T-helper 1 cell treated with Interleukin-12 subunit alpha and Interleukin-12 subunit beta and Interleukin-4 antibody, amounts not matched to agents 30 μg/mL and 1 μg/mL, for 36 hours (primary cell): ENCODE data around the gene COL8A1.
"Not testable (repeated sequence)": the region's sequence is repeated elsewhere in the genome, so short reads cannot be mapped to it uniquely, and the experiment has no call there.

Experiments used
- H3K27ac Mint-ChIP-seq: one replicate; pipeline ENCODE4 v1.8.0; 2021; ENCODE audit warnings: mild to moderate bottlenecking, mixed read lengths
- H3K27me3 Mint-ChIP-seq: one replicate; pipeline ENCODE4 v1.8.0; 2021; ENCODE audit warnings: low read depth, mixed read lengths
- H3K36me3 Mint-ChIP-seq: one replicate; pipeline ENCODE4 v1.8.0; 2021; ENCODE audit warnings: low read depth, mixed read lengths
- H3K4me1 Mint-ChIP-seq: one replicate; pipeline ENCODE4 v1.8.0; 2021; ENCODE audit warnings: low read depth, mixed read lengths
- H3K4me3 Mint-ChIP-seq: one replicate; pipeline ENCODE4 v1.8.0; 2021; ENCODE audit warnings: mild to moderate bottlenecking, moderate library complexity, mixed read lengths
- H3K9me3 Mint-ChIP-seq: one replicate; pipeline ENCODE4 v1.8.0; 2021; ENCODE audit warnings: mixed read lengths

Gene COL8A1

GRCh38 chr3:99638167-99638948 lies at the start of gene COL8A1:
COL8A1 (plus strand) TSS chr3:99638594; CDS start chr3:99790683, 152,089 bp downstream.
- Mint-ChIP-seq H3K4me1 (peaks cover 8% of the 10 kb centered on the region), H3K27ac (no peak within 1 kb of the TSS), H3K4me3 (peak within 1 kb of the TSS; percentile 62), H3K9me3 (no peaks in the 10 kb centered on the region), H3K36me3 (no peaks in the 10 kb centered on the region), H3K27me3 (peaks cover 74% of the 10 kb centered on the region)

DNA sequence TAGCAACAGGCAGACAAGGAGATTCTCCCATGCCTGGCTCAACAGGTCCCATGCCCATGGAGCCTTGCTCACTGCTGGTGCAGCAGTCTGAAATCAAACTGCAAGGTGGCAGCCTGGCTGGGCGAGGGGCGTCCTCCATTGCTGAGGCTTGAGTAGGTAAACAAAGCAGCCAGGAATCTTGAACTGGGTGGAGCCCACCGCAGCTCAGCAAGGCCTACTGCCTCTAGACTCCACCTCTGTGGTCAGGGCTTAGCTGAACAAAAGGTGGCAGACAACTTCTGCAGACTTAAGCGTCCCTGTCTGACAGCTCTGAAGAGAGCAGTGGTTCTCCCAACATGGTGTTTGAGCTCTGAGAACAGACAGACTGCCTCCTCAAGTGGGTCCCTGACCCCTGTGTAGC lies 49.2 kb upstream of the COL8A1 start:
- H3K27ac Mint-ChIP-seq, H3K9me3 Mint-ChIP-seq, H3K4me3 Mint-ChIP-seq, H3K4me1 Mint-ChIP-seq, H3K27me3 Mint-ChIP-seq, H3K36me3 Mint-ChIP-seq: not testable (repeated sequence)

GRCh38 chr3:99599894-99600293 lies 38.5 kb upstream of the COL8A1 start:
- Mint-ChIP-seq H3K9me3 (no peaks in the 10 kb centered on the region), H3K4me3 (no peak overlapping the region), H3K4me1 (no peaks in the 10 kb centered on the region), H3K27ac (no peak overlapping the region), H3K27me3 (no peaks in the 10 kb centered on the region), H3K36me3 (no peaks in the 10 kb centered on the region)

DNA sequence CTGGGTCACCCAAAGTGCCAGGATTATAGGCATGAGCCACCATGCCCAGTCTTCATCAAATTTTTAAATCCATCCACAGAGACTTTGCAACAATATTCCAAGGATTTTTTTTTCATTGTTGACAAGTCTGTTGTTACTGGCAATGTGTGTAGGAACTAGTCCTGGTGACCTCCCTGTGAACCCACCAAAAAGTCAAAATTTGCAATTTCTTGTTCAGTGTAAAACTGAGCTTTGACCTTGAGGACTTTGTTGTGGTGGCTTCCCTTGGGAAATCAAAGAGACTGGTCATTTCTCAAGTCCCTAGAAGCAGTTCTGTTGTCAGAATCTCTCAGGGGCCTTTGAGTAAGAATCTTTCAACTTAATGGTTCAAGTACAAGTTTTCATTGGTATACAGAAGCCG lies 36.9 kb upstream of the COL8A1 start:
- Mint-ChIP-seq H3K4me3 (no peak overlapping the region), H3K9me3 (no peaks in the 10 kb centered on the region), H3K27ac (no peak overlapping the region), H3K36me3 (no peaks in the 10 kb centered on the region), H3K27me3 (no peaks in the 10 kb centered on the region), H3K4me1 (no peaks in the 10 kb centered on the region)

DNA sequence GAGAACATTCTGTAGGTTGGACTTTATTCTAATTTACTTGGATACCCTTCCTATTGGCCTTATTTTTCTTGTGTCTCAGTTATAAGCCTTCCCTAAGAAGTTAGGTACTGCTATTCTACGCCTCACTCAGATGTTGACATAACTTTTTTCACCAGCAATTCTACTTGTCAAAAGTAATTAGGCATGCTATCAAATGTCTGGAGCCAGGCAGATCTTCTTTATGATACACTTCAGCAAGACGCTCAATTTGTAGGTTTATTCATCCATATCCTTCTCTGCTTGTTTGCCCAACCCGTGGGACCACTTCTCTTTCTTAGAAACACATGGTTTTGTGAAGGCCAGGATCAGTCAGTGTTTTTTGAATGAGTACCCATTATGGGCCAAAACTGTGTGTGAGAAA lies 36.2 kb upstream of the COL8A1 start:
- no peaks in the 10 kb centered on the region for H3K36me3 Mint-ChIP-seq
- H3K27ac Mint-ChIP-seq = no peak overlapping the region
- no peak overlapping the region for H3K4me3 Mint-ChIP-seq
- no peaks in the 10 kb centered on the region for H3K4me1 Mint-ChIP-seq
- H3K9me3 Mint-ChIP-seq = no peaks in the 10 kb centered on the region
- H3K27me3 Mint-ChIP-seq = no peaks in the 10 kb centered on the region

GRCh38 chr3:99607151-99607550 lies 31.2 kb upstream of the COL8A1 start:
- no peaks in the 10 kb centered on the region for H3K9me3 Mint-ChIP-seq
- H3K4me1 Mint-ChIP-seq = no peaks in the 10 kb centered on the region
- H3K27ac Mint-ChIP-seq = no peak overlapping the region
- no peaks in the 10 kb centered on the region for H3K36me3 Mint-ChIP-seq
- no peak overlapping the region for H3K4me3 Mint-ChIP-seq
- H3K27me3 Mint-ChIP-seq = no peaks in the 10 kb centered on the region

- Mint-ChIP-seq H3K36me3 (no peaks in the 10 kb centered on the region), H3K4me3 (no peak overlapping the region)
Measured at GRCh38 chr3:99614768-99615167, 23.6 kb upstream of the COL8A1 start.

GRCh38 chr3:99620077-99620767 lies 18.2 kb upstream of the COL8A1 start:
- Mint-ChIP-seq H3K4me3 (no peak overlapping the region), H3K36me3 (no peaks in the 10 kb centered on the region), H3K27me3 (no peaks in the 10 kb centered on the region), H3K27ac (no peak overlapping the region), H3K9me3 (no peaks in the 10 kb centered on the region), H3K4me1 (no peaks in the 10 kb centered on the region)

More at GRCh38 chr3:99614768-99615167, 23.6 kb upstream of the COL8A1 start:
- no peaks in the 10 kb centered on the region for H3K9me3 Mint-ChIP-seq
- no peaks in the 10 kb centered on the region for H3K27me3 Mint-ChIP-seq
- H3K4me1 Mint-ChIP-seq = no peaks in the 10 kb centered on the region
- H3K27ac Mint-ChIP-seq = no peak overlapping the region

DNA sequence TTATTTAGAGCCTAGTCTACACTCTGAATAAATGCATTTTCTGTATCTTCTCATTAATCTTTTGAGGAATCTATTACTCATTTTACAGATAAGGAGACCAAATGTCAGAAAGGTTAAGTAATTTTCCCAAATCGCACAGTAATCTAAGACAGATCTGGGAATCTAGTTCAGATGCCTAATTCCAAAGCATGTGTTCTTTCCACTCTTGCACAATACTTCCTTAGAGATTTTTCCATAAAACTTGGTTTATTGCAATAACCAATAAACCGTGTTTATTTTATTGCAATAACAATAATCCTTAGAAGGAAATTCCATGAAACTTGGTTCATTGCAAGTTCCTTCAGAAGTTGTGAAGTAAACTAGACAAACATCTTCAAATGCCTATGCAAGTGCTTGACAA lies 17.4 kb upstream of the COL8A1 start:
- Mint-ChIP-seq H3K4me3 (no peak overlapping the region), H3K36me3 (no peaks in the 10 kb centered on the region), H3K9me3 (no peaks in the 10 kb centered on the region), H3K27ac (no peak overlapping the region), H3K27me3 (no peaks in the 10 kb centered on the region), H3K4me1 (no peaks in the 10 kb centered on the region)

DNA sequence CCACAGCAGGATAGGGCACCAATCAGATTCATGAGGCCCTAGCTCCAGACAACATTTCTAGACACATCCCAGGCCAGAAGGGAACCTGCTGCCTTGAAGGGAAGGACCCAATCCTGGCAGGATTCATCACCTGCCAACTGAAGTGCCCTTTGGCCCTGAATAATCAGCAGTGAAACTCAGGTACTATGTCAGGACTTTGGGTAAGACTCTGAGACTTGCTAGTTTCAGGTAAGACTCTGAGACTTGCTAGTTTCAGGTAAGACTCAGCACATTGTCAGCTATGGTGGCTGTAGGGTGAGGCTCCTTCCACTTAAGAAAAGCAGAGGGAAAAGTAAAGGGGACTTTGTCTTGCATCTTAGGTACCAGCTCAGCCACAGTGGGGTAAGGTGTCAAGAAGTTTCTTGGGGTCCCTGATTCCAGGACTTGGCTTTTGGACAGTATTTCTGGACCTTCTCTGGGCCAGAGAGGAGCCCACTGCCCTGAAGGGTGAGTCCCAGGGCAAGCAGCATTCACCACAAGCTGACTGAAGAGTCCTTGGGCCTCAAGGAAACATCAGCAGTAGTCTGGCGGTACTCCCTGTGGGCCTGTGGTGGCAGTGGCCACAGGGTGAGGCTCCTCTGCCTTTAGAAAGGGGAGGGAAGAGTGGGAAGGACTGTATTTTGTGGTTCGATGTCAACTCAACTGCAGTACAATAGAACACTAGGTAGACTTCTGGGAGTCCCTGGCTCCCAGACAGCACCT lies 13.7 kb upstream of the COL8A1 start:
- Mint-ChIP-seq H3K36me3 (no peaks in the 10 kb centered on the region), H3K27me3 (no peaks in the 10 kb centered on the region), H3K4me1 (no peaks in the 10 kb centered on the region), H3K27ac (no peak overlapping the region), H3K4me3 (no peak overlapping the region), H3K9me3 (no peaks in the 10 kb centered on the region)

- Mint-ChIP-seq H3K27ac (no peak overlapping the region), H3K9me3 (no peaks in the 10 kb centered on the region), H3K4me3 (no peak overlapping the region), H3K4me1 (no peaks in the 10 kb centered on the region), H3K27me3 (no peaks in the 10 kb centered on the region), H3K36me3 (no peaks in the 10 kb centered on the region)
Measured at GRCh38 chr3:99625237-99625622, 13.2 kb upstream of the COL8A1 start.

DNA sequence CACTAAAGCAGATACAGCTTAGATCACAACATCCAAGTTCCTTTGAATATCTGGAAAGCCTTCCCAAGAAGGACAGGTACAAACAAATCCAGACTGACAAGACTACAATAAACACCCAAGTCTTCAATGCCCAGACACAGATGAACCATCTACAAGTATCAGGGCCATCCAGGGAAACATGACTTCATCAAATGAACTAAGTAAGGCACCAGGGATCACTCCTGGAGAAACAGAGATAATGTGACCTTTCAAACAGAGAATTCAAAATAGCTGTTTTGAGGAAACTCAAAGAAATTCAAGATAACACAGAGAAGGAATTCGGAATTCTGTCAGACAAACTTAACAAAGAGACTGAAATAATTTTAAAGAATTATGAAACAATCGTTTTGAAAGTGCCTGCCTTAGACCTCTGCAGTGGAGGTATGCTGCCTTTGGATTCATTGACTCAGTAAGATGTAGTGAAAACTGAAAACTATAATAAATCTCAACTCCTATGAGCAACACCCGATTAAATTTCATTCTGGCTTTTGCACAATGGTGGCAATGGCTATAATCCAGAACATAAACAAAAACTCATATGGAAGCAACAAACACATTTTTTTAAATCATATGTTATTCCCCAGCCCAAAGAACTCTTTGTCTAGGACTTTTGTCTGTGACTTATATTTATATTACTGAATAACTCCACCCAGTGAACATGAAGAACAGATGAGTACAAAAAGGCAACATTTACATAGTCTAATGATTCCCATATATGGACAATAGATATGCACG lies 12.6 kb upstream of the COL8A1 start:
- no peaks in the 10 kb centered on the region for H3K27me3 Mint-ChIP-seq
- no peaks in the 10 kb centered on the region for H3K9me3 Mint-ChIP-seq
- H3K27ac Mint-ChIP-seq = no peak overlapping the region
- H3K36me3 Mint-ChIP-seq = no peaks in the 10 kb centered on the region
- no peak overlapping the region for H3K4me3 Mint-ChIP-seq
- no peaks in the 10 kb centered on the region for H3K4me1 Mint-ChIP-seq

DNA sequence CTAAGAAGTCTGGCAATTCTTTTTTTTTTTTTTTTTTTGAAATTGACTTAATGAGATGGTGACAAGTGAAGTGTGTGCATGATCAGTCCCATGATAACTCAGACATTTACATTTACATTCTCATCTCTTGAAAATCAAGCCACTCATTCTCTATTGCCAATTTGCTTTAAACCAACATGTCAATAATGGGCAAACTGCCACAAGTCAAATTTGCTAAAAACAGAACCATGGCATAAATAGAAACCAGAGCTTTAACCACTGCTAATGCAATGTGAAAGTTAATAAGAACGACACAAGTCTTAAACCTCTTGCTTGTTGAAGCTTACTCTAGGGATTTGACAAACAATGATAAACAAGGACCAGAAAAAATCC lies 12.0 kb upstream of the COL8A1 start:
- no peak overlapping the region for H3K27ac Mint-ChIP-seq
- no peaks in the 10 kb centered on the region for H3K4me1 Mint-ChIP-seq
- no peak overlapping the region for H3K4me3 Mint-ChIP-seq
- H3K36me3 Mint-ChIP-seq = no peaks in the 10 kb centered on the region
- H3K9me3 Mint-ChIP-seq = no peaks in the 10 kb centered on the region
- no peaks in the 10 kb centered on the region for H3K27me3 Mint-ChIP-seq

DNA sequence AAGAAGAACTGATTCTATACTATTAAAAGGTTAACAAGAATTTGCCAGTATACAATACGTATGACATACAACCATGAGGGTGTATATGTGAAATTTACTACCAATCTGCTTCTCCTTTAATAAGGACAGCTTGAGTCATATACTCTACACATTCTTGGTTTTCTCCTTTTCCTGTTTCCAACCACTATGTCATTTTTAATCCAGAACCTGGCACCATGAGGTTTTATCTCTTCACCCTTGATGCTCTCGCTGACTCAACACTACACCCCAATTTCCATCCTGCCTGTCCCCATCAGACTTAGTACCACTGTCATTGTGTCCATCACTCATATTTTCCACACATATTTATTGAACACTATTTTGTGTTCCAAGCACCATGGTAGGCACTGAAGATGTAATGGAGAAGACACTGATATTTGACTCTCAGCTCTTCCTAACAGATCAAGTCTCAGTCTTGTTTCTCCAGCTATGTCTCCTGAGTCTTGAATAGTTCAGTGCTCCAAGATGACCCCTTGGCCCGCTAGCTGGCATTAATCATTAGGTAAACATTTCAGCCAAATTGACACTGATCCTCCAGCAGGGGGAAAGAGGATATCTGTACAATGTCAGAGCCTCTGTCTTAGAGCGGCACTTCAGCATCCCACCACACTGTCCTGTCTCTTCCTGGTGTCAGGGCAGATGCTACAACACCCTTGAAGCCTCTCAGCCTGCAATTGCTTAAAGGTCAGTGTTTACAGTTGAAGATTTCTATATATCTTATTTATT lies 11.2 kb upstream of the COL8A1 start:
- H3K4me3 Mint-ChIP-seq = no peak overlapping the region
- H3K27ac Mint-ChIP-seq = no peak overlapping the region
- H3K9me3 Mint-ChIP-seq = no peaks in the 10 kb centered on the region
- H3K4me1 Mint-ChIP-seq = no peaks in the 10 kb centered on the region
- peaks cover 4% of the 10 kb centered on the region for H3K27me3 Mint-ChIP-seq
- no peaks in the 10 kb centered on the region for H3K36me3 Mint-ChIP-seq
